Measurements from ENCODE around the gene C8B. TPM values are rescaled to one million over a fixed set of nuclear protein-coding genes. Genes with fewer than 3 reads are reported as not detected.

The C8B gene
- total and polyA plus RNA-seq, 2 of the 13 experiments (the other 11 are each of a cell fraction or from before 2014, with no cell fraction given), result 8.4 to 11.3 TPM

DNA sequence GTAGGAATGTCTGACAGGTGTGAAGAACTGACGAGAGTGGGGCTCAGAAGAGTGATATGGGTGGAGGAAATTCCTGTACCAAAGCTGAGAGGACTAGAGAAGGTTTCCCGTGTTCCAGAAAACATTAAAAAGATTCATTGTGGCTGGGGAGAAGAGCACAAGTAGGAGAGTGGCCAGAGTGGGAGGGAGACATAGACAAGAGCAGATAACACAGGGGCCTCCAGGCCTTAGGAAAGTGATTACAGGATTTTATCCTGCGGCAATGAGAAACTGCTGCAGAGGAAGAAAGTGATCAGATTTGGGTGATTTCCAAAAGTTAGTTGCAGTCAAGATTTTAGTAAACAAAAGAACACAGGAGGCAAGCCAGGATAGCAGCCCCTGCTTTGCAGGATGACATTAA is 7.9 kb downstream of the C8B start (continued):
- TF ChIP-seq ZNF513 (CRISPR knock-in tag; conservative IDR thresholded peaks at IDR 0.05) (no peak), ZNF546 (CRISPR knock-in tag; conservative IDR thresholded peaks at IDR 0.05) (no peak), KDM1A (CRISPR knock-in tag; IDR thresholded peaks at IDR 0.05) (no peak), ZNF281 (CRISPR knock-in tag; IDR thresholded peaks at IDR 0.05; ENCODE audit: borderline replicate concordance) (no peak), SRSF4 (IDR thresholded peaks at IDR 0.05; ENCODE audit: low read depth, low read length, poor library complexity, severe bottlenecking) (no peak)

GRCh38 chr1:56954664-56955063 is 11.2 kb downstream of the C8B start:
- BruUV-seq (replicated peaks), result no TSS peak
- CTCF ChIA-PET (ENCODE audit: low intra/inter-chr PET ratio, low total read pairs), result no interaction called here
- DNase-seq (ENCODE audit: low spot score), result no peak
- no peak for TF ChIP-seq ZNF207 (IDR thresholded peaks at IDR 0.05; ENCODE audit: borderline replicate concordance)
- no peak for TF ChIP-seq ATF7-NPFF (CRISPR knock-in tag; IDR thresholded peaks at IDR 0.05; ENCODE audit: low read depth)
- no peak for TF ChIP-seq SP2 (CRISPR knock-in tag; IDR thresholded peaks at IDR 0.05)
- no peak for TF ChIP-seq MTERF4 (CRISPR knock-in tag; IDR thresholded peaks at IDR 0.05)
- no peak for TF ChIP-seq ZNF3 (CRISPR knock-in tag; IDR thresholded peaks at IDR 0.05)
- no peak for TF ChIP-seq ZNF563 (CRISPR knock-in tag; IDR thresholded peaks at IDR 0.05)
- TF ChIP-seq TBX2 (CRISPR knock-in tag; IDR thresholded peaks at IDR 0.05; ENCODE audit: borderline replicate concordance), result no peak
- no peak for TF ChIP-seq ZNF24 (IDR thresholded peaks at IDR 0.05)
- TF ChIP-seq, protein P1, sequence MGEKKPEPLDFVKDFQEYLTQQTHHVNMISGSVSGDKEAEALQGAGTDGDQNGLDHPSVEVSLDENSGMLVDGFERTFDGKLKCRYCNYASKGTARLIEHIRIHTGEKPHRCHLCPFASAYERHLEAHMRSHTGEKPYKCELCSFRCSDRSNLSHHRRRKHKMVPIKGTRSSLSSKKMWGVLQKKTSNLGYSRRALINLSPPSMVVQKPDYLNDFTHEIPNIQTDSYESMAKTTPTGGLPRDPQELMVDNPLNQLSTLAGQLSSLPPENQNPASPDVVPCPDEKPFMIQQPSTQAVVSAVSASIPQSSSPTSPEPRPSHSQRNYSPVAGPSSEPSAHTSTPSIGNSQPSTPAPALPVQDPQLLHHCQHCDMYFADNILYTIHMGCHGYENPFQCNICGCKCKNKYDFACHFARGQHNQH (CRISPR knock-in tag; IDR thresholded peaks at IDR 0.05), result no peak
- TF ChIP-seq ZBTB1 (CRISPR knock-in tag; IDR thresholded peaks at IDR 0.05; ENCODE audit: borderline replicate concordance), result no peak
- TF ChIP-seq, protein P2, sequence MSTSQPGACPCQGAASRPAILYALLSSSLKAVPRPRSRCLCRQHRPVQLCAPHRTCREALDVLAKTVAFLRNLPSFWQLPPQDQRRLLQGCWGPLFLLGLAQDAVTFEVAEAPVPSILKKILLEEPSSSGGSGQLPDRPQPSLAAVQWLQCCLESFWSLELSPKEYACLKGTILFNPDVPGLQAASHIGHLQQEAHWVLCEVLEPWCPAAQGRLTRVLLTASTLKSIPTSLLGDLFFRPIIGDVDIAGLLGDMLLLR (CRISPR knock-in tag; IDR thresholded peaks at IDR 0.05), result no peak
- no peak for TF ChIP-seq ZNF766 (CRISPR knock-in tag; IDR thresholded peaks at IDR 0.05; ENCODE audit: borderline replicate concordance)

More at GRCh38 chr1:56954664-56955063, 11.2 kb downstream of the C8B start:
- no peaks in the 10 kb centered on the region for H3K36me3 ChIP-seq (replicated peaks in 1 of 2; ENCODE audit: control insufficient read depth in 1 of 2, insufficient read depth in 2 of 2, low read length in 2 of 2)
- no peaks in the 10 kb centered on the region for H4K20me1 ChIP-seq (ENCODE audit: insufficient read depth, low read length)
- 100% methylated on average over 1 of the region's 1 CpG for WGBS (ENCODE audit: low lambda C conversion rate)
- ATAC-seq, result no peak
- no peak for FAIRE-seq
- intact Hi-C loops (cut with micrococcal nuclease; ENCODE audit: unreplicated experiment) (no loop called here), in situ Hi-C loops (cut with HindIII; ENCODE audit: extremely low pct_ligation_motif_present, low pct_unique_long_range_greater_than_20kb) (no loop called here)
- POLR2A ChIA-PET, result no interaction called here
- no peak overlapping the region for H3K4me2 ChIP-seq (ENCODE audit: low read depth, low read length)
- H3K4me1 ChIP-seq (ENCODE audit: insufficient read depth, low read length), result peaks cover 76% of the 10 kb centered on the region
- no peak overlapping the region for H3K9ac ChIP-seq (ENCODE audit: insufficient read depth, low read depth, low read length)
- no peak overlapping the region for H3K4me3 ChIP-seq (replicated peaks in 1 of 3; ENCODE audit: insufficient read depth in 1 of 3, low read depth in 2 of 3, low read length in 3 of 3)
- no peak overlapping the region for H3K27ac ChIP-seq (ENCODE audit: extremely low read length, insufficient read depth, low read length)
- no peaks in the 10 kb centered on the region for H3K9me3 ChIP-seq (ENCODE audit: low read length)
- no peaks in the 10 kb centered on the region for H3K27me3 ChIP-seq (ENCODE audit: control insufficient read depth in 1 of 2, insufficient read depth in 2 of 2, low read length in 2 of 2)
- H3K79me2 ChIP-seq (ENCODE audit: insufficient read depth, low read length), result no peaks in the 10 kb centered on the region
- no peak overlapping the region for H2AFZ ChIP-seq (ENCODE audit: low read length)

Data from HepG2 (cell line).